Stimulated activated CD8-positive, alpha-beta memory T cell treated with anti-CD3 and anti-CD28 coated beads, Interleukin-12 subunit alpha, Interleukin-12 subunit beta, amount 100 ng/mL, for 24 hours (primary cell): ENCODE results near the gene CHTF8.
"Not testable (repeated sequence)": the region's sequence is repeated elsewhere in the genome, so short reads cannot be mapped to it uniquely, and the experiment has no call there.

Source experiments
- DNase-seq: peaks from one replicate; pipeline ENCODE4 v3.0.0-alpha.2; 2020; ENCODE audit errors: extremely low read depth

The CHTF8 gene, protein sequence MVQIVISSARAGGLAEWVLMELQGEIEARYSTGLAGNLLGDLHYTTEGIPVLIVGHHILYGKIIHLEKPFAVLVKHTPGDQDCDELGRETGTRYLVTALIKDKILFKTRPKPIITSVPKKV

GRCh38 chr16:69132424-69133252 is at the start of gene CHTF8, which contains the start of gene UTP4:
CHTF8 (minus strand) TSS chr16:69132588; CDS start chr16:69121458, 11,130 bp downstream.
UTP4 (plus strand) TSS chr16:69132649; CDS start chr16:69133460, 811 bp downstream.
- DNase-seq: peak; percentile 75

GRCh38 chr16:69180011-69180338 is 47.6 kb upstream of the CHTF8 start:
- DNase-seq: no peak

DNA sequence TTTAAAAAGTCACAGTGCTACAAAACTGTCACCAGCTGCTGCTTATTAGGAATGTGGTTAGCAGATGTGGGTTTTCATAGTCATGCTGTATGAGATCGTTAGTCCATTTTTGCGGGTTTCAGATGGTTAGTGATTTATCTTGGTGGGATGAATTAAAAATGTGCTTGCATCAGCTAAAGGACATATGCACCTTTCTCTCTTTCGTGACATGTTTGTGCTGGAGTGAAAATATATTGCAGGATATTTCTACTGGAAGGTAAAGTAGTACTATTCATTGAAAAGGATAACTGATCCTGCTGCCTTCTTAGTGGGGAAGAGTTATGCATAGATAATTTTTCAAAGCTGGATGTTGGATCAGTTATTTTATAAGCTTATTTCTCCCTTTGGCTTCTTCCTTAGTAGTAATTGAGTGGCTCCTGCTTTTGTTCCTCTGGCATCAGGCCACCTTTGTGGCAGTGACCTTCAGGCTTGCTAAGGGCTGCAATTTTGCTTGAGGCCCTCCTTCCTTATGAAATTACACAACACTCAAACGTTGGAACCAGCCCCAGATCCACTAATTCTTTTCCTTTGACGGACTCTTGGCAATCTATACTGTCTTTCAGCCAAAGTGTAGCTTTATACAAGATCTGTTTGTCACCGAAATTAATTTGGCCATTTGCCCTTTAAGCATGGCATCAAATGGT is 47.1 kb upstream of the CHTF8 start:
- no peak for DNase-seq

- DNase-seq: no peak
Observed at GRCh38 chr16:69176033-69176800, 43.8 kb upstream of the CHTF8 start.

GRCh38 chr16:69171325-69172084 is 39.1 kb upstream of the CHTF8 start:
- DNase-seq: no peak

- no peak for DNase-seq
Observed at GRCh38 chr16:69169607-69170352, 37.4 kb upstream of the CHTF8 start.

- no peak for DNase-seq
Observed at GRCh38 chr16:69169051-69169450, 36.7 kb upstream of the CHTF8 start.

DNA sequence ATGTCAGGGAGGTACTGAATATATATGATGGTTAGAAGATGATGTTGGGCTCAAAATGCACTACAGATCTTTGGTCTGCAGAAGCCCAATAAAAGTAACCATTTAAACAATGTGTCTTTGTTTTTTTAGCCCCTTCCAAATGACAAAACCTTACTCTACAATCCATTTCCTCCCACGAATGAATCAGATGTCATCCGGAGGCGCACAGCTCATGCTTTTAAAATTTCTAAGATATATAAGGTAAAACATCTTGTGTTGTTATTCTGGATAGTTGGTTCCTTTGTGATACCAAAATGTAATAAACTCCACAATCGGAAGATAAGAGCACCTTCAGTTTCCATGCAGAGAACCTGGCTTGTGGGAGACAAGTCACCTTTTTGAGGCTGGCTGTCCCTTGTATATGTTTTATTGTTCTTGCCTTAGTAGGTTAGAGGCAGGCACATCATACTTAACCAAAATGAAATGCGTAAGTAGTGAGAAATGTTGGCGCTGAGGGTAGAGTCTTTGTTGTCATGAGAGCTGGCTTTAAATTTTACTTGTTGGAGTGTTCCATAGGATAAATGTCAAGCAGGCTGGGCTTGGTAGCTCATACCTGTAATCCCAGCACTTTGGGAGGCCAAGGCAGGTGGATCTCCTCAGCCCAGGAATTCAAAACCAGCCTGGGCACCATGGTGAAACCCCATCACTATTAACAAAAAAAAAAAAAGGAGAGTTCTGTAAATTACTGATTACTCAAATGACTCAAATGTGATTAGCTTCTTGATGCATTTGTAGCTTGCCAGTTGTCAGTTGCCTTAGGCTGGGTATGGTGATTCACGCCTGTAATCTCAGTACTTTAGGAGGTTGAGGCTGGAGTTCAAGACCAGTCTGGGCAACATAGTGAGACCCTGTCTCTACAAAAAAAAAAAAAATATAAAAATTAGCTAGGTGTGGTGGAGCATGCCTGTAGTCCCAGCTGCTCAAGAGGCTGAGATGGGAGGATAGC is 34.9 kb upstream of the CHTF8 start:
- no peak for DNase-seq

- peak; percentile 46 for DNase-seq
Observed at GRCh38 chr16:69166221-69166833, 33.9 kb upstream of the CHTF8 start.

GRCh38 chr16:69165584-69165983 is 33.2 kb upstream of the CHTF8 start:
- no peak for DNase-seq

- DNase-seq: no peak
Observed at GRCh38 chr16:69160192-69160591, 27.8 kb upstream of the CHTF8 start.

DNA sequence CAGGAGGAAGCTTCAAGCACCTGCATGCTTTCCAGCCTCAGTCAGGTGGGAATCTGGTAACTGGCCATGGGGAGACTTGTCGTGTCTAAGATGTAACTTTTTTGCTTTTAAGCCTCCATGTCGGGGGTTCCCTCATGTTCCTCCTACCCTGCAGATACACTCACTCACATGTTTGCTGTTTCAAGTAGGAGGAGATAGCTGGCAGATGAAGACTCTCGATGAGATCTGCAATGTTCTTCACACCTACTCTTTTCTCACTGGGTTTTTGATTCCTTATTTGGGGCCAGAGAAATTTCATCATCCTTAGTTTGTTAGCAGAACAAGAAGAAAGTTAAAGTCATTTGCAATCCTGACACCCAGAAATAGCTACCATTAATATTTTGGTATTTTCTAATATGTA is 24.8 kb upstream of the CHTF8 start:
- no peak for DNase-seq

DNA sequence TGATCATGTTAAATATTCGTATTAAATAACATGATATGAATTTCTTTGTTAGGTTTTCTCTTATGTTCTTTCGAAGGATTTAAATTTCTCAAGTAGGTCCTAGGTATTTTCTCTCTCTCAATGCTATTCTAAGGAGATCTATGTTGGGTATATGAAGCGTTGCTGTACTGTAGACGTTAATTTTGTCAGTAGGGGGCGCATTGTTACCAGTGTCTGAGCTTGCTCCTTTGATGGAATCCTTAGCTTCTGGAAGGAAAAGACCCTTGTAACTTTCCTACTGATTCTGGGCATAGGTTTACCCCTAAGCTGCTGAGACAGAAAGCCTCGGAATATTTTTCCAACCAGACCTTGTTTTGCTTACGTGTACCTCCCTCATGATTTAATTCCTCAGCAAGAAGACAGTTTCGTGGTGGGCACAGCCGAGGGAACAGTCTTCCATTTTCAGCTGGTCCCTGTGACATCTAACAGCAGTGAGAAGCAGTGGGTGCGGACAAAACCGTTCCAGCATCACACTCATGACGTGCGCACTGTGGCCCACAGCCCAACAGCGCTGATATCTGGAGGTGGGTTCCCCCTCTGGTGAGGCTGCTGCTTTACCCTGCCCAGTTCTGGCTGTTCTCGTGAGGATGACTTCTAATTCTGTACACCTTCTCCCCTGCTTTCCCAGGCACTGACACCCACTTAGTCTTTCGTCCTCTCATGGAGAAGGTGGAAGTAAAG is 17.9 kb upstream of the CHTF8 start:
- no peak for DNase-seq

GRCh38 chr16:69149621-69150020 is 17.2 kb upstream of the CHTF8 start:
- not testable (repeated sequence) for DNase-seq

DNA sequence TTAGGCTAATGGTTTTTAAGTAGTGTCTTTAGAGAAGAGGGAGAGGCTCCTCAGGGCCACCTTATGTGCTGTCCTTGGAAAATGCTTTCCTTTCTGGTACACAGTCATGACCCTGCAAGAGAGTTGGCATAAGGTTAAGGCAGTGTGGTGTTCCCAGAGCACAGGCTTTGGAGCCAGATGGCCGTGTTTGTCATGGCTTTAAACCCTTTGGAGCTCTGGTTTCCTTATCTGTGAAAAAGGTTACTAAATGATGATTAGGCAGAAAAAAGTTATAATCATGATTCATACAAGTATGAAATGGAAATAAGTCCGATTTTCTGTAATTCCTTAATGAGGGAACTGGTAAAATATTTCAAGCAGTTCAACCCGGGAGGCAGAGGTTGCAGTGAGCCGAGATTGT is 13.3 kb upstream of the CHTF8 start:
- DNase-seq: no peak

- DNase-seq: no peak
Observed at GRCh38 chr16:69143116-69143515, 10.7 kb upstream of the CHTF8 start.

GRCh38 chr16:69141936-69142335 is 9.5 kb upstream of the CHTF8 start:
- no peak for DNase-seq

DNA sequence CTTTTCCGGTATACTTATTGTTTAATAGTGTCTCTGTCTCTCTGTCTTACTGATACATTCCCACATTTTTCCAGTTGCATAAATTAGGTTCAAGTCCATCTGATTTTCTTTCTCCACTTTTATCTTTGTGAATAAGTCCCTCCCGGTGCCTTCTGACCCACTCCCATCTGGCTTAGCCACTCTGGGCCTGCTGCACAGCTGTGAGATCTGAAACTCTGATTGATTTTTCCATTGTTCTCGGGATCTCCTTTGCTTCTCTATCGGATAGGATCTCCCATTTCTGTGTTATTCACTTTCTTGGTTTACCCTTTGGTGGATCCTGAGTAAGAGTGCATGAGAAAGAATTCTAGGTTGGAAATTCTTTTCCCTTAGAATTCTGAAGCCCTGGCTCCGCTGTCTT is 8.6 kb upstream of the CHTF8 start:
- DNase-seq: no peak
